ENCODE results near the gene TRAF3IP3.

DNA sequence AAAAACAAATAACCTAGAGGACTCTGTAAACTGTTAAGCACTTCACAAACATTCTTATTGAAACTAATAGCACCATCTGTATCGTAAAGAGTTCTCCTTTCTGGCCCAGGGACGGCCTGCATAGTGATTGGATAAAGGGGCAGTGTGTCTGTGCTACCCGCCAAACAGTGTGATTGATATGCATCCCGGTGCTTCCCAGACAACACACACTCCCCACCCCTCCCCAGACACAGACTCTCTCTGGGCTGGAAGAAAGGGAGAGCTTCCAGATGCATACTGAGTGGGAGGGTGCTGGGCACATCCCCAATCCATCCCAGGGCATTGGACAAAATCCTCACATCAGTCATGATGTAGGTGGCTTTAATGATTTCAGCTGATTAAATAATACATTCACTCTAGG, 47.6 kb upstream of the TRAF3IP3 start:
- TF ChIP-seq POLR2AphosphoS5 (IDR thresholded peaks at IDR 0.05), result no peak
- TF ChIP-seq, protein P1, sequence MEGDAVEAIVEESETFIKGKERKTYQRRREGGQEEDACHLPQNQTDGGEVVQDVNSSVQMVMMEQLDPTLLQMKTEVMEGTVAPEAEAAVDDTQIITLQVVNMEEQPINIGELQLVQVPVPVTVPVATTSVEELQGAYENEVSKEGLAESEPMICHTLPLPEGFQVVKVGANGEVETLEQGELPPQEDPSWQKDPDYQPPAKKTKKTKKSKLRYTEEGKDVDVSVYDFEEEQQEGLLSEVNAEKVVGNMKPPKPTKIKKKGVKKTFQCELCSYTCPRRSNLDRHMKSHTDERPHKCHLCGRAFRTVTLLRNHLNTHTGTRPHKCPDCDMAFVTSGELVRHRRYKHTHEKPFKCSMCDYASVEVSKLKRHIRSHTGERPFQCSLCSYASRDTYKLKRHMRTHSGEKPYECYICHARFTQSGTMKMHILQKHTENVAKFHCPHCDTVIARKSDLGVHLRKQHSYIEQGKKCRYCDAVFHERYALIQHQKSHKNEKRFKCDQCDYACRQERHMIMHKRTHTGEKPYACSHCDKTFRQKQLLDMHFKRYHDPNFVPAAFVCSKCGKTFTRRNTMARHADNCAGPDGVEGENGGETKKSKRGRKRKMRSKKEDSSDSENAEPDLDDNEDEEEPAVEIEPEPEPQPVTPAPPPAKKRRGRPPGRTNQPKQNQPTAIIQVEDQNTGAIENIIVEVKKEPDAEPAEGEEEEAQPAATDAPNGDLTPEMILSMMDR (IDR thresholded peaks at IDR 0.05), result no peak

Measured in upper lobe of left lung (tissue), 4 donors.